ENCODE results near the gene CLEC1B.

Gene CLEC1B

DNA sequence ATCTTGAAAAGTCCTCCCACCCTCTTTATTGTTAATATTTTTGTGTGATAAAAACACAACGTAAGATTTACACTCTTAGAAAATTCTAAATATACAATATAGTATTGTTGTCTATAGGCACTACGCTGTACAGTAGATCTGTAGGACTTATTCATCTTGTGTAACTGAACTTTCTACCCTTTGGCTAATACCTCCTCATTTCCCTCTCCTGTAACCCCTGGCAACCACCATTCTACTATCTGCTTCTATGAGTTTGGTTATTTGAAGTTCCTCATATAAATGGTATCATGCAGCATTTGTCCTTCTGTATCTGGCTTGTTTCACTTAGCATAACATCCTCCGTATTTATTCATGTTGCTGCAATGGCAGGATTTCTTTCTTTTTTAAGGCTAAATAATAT is 26.3 kb upstream of the CLEC1B start (continued):
- TF ChIP-seq ZNF274 (IDR thresholded peaks at IDR 0.05; ENCODE audit: low read length) (no peak), ZNF274 (tag by site-specific recombination; IDR thresholded peaks at IDR 0.05; ENCODE audit: borderline replicate concordance) (no peak), ZNF366 (tag by site-specific recombination; conservative IDR thresholded peaks at IDR 0.05) (no peak)
- TF ChIP-seq, protein P1, sequence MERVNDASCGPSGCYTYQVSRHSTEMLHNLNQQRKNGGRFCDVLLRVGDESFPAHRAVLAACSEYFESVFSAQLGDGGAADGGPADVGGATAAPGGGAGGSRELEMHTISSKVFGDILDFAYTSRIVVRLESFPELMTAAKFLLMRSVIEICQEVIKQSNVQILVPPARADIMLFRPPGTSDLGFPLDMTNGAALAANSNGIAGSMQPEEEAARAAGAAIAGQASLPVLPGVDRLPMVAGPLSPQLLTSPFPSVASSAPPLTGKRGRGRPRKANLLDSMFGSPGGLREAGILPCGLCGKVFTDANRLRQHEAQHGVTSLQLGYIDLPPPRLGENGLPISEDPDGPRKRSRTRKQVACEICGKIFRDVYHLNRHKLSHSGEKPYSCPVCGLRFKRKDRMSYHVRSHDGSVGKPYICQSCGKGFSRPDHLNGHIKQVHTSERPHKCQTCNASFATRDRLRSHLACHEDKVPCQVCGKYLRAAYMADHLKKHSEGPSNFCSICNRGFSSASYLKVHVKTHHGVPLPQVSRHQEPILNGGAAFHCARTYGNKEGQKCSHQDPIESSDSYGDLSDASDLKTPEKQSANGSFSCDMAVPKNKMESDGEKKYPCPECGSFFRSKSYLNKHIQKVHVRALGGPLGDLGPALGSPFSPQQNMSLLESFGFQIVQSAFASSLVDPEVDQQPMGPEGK (tag by site-specific recombination; IDR thresholded peaks at IDR 0.05) = no peak

DNA sequence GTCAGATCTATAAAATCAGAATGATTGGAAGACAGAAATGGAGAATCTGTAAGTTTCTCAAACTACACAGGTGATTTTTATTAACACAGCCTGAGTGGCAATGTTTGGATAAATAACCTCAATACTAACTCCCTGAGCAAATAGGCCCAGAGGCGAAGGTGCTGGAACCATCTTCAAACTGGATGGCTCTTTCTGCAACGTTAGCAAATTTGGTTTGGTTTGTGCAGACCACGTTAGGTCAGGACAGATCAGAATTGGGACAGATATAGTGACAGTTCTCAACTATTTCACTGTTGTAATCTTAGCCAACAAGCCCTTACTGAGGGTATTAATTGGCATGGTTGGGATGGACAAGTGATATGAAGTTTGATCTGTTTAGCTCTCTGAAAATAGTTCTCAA is 22.4 kb upstream of the CLEC1B start:
- H3K9me3 ChIP-seq (ENCODE audit: control insufficient read depth, insufficient read depth, low read depth, low read length) = no peaks in the 10 kb centered on the region
- H3K36me3 ChIP-seq (ENCODE audit: control insufficient read depth in 2 of 2, insufficient read depth in 1 of 2, low read length in 2 of 2) = no peaks in the 10 kb centered on the region
- CTCF ChIA-PET = interaction anchor here (1.0 to 1.2 kb wide), 2 partner anchors 12 to 111 kb away, joined by 3 to 4 read pairs; no protein-coding TSS in a partner anchor
- no peak overlapping the region for H3K27ac ChIP-seq (ENCODE audit: extremely low read depth, low read depth, low read length)
- H3K4me1 ChIP-seq (ENCODE audit: control insufficient read depth, insufficient read depth, low read length) = no peaks in the 10 kb centered on the region
- TF ChIP-seq RBAK (tag by site-specific recombination; IDR thresholded peaks at IDR 0.05) = no peak
- TF ChIP-seq ZNF510 (tag by site-specific recombination; IDR thresholded peaks at IDR 0.05; ENCODE audit: insufficient replicate concordance) = no peak
- no peak for TF ChIP-seq ZNF211 (tag by site-specific recombination; IDR thresholded peaks at IDR 0.05; ENCODE audit: low read depth)
- TF ChIP-seq AEBP2 (tag by site-specific recombination; IDR thresholded peaks at IDR 0.05; ENCODE audit: borderline replicate concordance) = no peak
- no peak for TF ChIP-seq ZNF138 (tag by site-specific recombination; IDR thresholded peaks at IDR 0.05; ENCODE audit: borderline replicate concordance)
- no peak for TF ChIP-seq ZNF830 (tag by site-specific recombination; IDR thresholded peaks at IDR 0.05; ENCODE audit: low read depth)
- TF ChIP-seq ZNF175 (tag by site-specific recombination; IDR thresholded peaks at IDR 0.05) = no peak
- TF ChIP-seq, protein P2, sequence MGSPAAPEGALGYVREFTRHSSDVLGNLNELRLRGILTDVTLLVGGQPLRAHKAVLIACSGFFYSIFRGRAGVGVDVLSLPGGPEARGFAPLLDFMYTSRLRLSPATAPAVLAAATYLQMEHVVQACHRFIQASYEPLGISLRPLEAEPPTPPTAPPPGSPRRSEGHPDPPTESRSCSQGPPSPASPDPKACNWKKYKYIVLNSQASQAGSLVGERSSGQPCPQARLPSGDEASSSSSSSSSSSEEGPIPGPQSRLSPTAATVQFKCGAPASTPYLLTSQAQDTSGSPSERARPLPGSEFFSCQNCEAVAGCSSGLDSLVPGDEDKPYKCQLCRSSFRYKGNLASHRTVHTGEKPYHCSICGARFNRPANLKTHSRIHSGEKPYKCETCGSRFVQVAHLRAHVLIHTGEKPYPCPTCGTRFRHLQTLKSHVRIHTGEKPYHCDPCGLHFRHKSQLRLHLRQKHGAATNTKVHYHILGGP (tag by site-specific recombination; IDR thresholded peaks at IDR 0.05) = no peak
- H3K4me3 ChIP-seq (ENCODE audit: low read depth, low read length) = no peak overlapping the region
- POLR2A ChIA-PET = no interaction called here

DNA sequence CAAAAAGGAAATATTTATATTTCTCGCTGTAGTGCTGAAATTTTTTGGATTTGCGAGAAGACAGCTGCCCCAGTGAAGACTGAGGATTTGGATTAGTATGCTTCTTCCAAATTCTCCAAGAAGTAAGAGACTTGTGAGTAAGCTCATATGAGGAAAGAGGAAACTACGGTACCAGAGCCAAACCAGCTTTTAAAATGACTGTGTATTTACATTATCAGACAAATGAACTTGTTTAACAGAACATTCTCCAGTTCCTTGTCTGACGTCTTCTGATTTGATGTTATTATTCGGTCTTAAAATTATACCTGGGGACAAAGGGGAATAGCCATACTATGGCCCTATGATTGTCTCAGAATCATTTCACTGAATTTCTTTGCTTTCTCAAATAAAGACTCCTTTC is 19.5 kb upstream of the CLEC1B start:
- ChIA-PET POLR2A (no interaction called here), CTCF (interaction anchor here (0.6 to 1.7 kb wide), 3 partner anchors 8 to 122 kb away, joined by 3 to 5 read pairs (median 3); partner anchors contain the start of gene CLEC12B)
- TF ChIP-seq, protein P3, sequence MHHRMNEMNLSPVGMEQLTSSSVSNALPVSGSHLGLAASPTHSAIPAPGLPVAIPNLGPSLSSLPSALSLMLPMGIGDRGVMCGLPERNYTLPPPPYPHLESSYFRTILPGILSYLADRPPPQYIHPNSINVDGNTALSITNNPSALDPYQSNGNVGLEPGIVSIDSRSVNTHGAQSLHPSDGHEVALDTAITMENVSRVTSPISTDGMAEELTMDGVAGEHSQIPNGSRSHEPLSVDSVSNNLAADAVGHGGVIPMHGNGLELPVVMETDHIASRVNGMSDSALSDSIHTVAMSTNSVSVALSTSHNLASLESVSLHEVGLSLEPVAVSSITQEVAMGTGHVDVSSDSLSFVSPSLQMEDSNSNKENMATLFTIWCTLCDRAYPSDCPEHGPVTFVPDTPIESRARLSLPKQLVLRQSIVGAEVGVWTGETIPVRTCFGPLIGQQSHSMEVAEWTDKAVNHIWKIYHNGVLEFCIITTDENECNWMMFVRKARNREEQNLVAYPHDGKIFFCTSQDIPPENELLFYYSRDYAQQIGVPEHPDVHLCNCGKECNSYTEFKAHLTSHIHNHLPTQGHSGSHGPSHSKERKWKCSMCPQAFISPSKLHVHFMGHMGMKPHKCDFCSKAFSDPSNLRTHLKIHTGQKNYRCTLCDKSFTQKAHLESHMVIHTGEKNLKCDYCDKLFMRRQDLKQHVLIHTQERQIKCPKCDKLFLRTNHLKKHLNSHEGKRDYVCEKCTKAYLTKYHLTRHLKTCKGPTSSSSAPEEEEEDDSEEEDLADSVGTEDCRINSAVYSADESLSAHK (tag by site-specific recombination; IDR thresholded peaks at IDR 0.05) = no peak
- TF ChIP-seq ZNF221 (tag by site-specific recombination; IDR thresholded peaks at IDR 0.05; ENCODE audit: borderline replicate concordance) (no peak), HIC1 (tag by site-specific recombination; IDR thresholded peaks at IDR 0.05) (no peak), ZNF473 (tag by site-specific recombination; IDR thresholded peaks at IDR 0.05) (no peak), ZNF112 (tag by site-specific recombination; IDR thresholded peaks at IDR 0.05) (no peak), SP2 (tag by site-specific recombination; IDR thresholded peaks at IDR 0.05) (no peak), WT1 (tag by site-specific recombination; IDR thresholded peaks at IDR 0.05) (no peak), ZNF266 (tag by site-specific recombination; IDR thresholded peaks at IDR 0.05; ENCODE audit: low read depth) (no peak), ZNF26 (tag by site-specific recombination; IDR thresholded peaks at IDR 0.05) (no peak), ZNF558 (tag by site-specific recombination; IDR thresholded peaks at IDR 0.05) (no peak), ZNF157 (tag by site-specific recombination; IDR thresholded peaks at IDR 0.05) (no peak)

More for the DNA sequence above, 19.5 kb upstream of the CLEC1B start:
- H3K4me3 ChIP-seq (ENCODE audit: low read depth, low read length) = no peak overlapping the region
- no peaks in the 10 kb centered on the region for H3K36me3 ChIP-seq (ENCODE audit: control insufficient read depth in 2 of 2, insufficient read depth in 1 of 2, low read length in 2 of 2)
- H3K9me3 ChIP-seq (ENCODE audit: control insufficient read depth, insufficient read depth, low read depth, low read length) = no peaks in the 10 kb centered on the region
- H3K27ac ChIP-seq (ENCODE audit: extremely low read depth, low read depth, low read length) = no peak overlapping the region
- no peaks in the 10 kb centered on the region for H3K4me1 ChIP-seq (ENCODE audit: control insufficient read depth, insufficient read depth, low read length)

All from HEK293 (cell line).